SK-N-SH (cell line): ENCODE results near the gene KCNJ4. TPM values are rescaled to one million over a fixed set of nuclear protein-coding genes. Genes with fewer than 3 reads are reported as not detected.

Experiments used
- CTCF ChIA-PET: fragments of 300-600, 350-600 bp; formaldehyde crosslinking; extraction: SDS; loops from one replicate; lab custom pipeline; 2021; lab: Yijun Ruan, JAX
- POLR2A ChIA-PET: fragments of 350-600 bp; sonication (Branson Sonifier 250); formaldehyde crosslinking; extraction: SDS; loops from one replicate; lab custom pipeline; 2020; ENCODE audit warnings: antibody characterized with exemption, inconsistent platforms; lab: Yijun Ruan, JAX
- DNase-seq: peaks from one replicate; pipeline ENCODE4 v3.0.0; 2012
- H2AFZ ChIP-seq: fragments of 200-600 bp; sonication (generic); 2 replicates; pipeline ENCODE4 v1.8.1; 2016; ENCODE audit warnings: antibody characterized with exemption, mild to moderate bottlenecking, low read depth
- H3F3A ChIP-seq: fragments of 200-600 bp; sonication (generic); replicated peaks from 2 replicates; pipeline ENCODE3; 2016; ENCODE audit warnings: antibody characterized with exemption, mild to moderate bottlenecking; ENCODE audit not compliant: insufficient read depth
- H3K27ac ChIP-seq, 2 experiments: fragments of 200-500 bp in 1 of 2; fragments of 200-600 bp in 1 of 2; sonication (Bioruptor generic) in 1 of 2; sonication (generic), shearing (Covaris generic) in 1 of 2; 2 replicates each; pipeline versions ENCODE4 v1.5.1 to v1.6.1; 2014 to 2016; ENCODE audit warnings: low read depth in 2 of 2, inconsistent platforms in 1 of 2, low read length in 1 of 2, mild to moderate bottlenecking in 1 of 2, mixed read lengths in 1 of 2
- H3K27me3 ChIP-seq: fragments of 200-600 bp; sonication (generic), shearing (Covaris generic); 2 replicates; pipeline ENCODE4 v1.6.1; 2016; ENCODE audit warnings: mixed run types; ENCODE audit not compliant: insufficient read depth
- H3K36me3 ChIP-seq, 2 experiments: fragments of 200-500 bp in 1 of 2; fragments of 200-600 bp in 1 of 2; sonication (Bioruptor generic) in 1 of 2; sonication (generic) in 1 of 2; replicated peaks in 1 of 2; 2 replicates each; pipeline versions ENCODE3 to v1.5.1; 2014 to 2016; ENCODE audit warnings: low read length in 1 of 2, mild to moderate bottlenecking in 1 of 2; ENCODE audit not compliant: insufficient read depth in 2 of 2, control insufficient read depth in 1 of 2
- H3K4me1 ChIP-seq, 2 experiments: fragments of 200-500 bp in 1 of 2; fragments of 200-600 bp in 1 of 2; sonication (Bioruptor generic) in 1 of 2; sonication (generic), shearing (Covaris generic) in 1 of 2; 2 replicates each; pipeline versions ENCODE4 v1.5.1 to v1.6.1; 2014 to 2016; ENCODE audit warnings: low read depth in 1 of 2, low read length in 1 of 2, mixed run types in 1 of 2; ENCODE audit not compliant: insufficient read depth in 2 of 2, control insufficient read depth in 1 of 2
- H3K4me2 ChIP-seq: fragments of 200-600 bp; sonication (generic), shearing (Covaris generic); 2 replicates; pipeline ENCODE4 v1.6.1; 2017; ENCODE audit warnings: mixed run types
- H3K4me3 ChIP-seq, 2 experiments: fragments of 200-500 bp in 1 of 2; fragments of 200-600 bp in 1 of 2; sonication (Bioruptor generic) in 1 of 2; sonication (generic), shearing (Covaris generic) in 1 of 2; 2 replicates each; pipeline versions ENCODE4 v1.5.1 to v1.8.1; 2014 to 2016; ENCODE audit warnings: low read depth in 2 of 2, inconsistent platforms in 1 of 2, low read length in 1 of 2, mild to moderate bottlenecking in 1 of 2, mixed read lengths in 1 of 2, moderate library complexity in 1 of 2
- H3K79me2 ChIP-seq: fragments of 200-600 bp; sonication (generic); 2 replicates; pipeline ENCODE4 v1.8.1; 2017; ENCODE audit warnings: mild to moderate bottlenecking; ENCODE audit not compliant: insufficient read depth
- H3K9ac ChIP-seq: fragments of 200-600 bp; sonication (generic); 2 replicates; pipeline ENCODE4 v1.6.1; 2017; ENCODE audit warnings: mixed run types
- H3K9me2 ChIP-seq: fragments of 200-600 bp; sonication (generic); 2 replicates; pipeline ENCODE4 v1.6.1; 2017; ENCODE audit warnings: mixed run types
- H3K9me3 ChIP-seq: fragments of 200-600 bp; sonication (generic); 2 replicates; pipeline ENCODE4 v1.6.1; 2017; ENCODE audit warnings: mixed run types, mild to moderate bottlenecking, moderate library complexity
- H4K20me1 ChIP-seq: fragments of 200-600 bp; sonication (generic); 2 replicates; pipeline ENCODE4 v1.6.1; 2017; ENCODE audit warnings: mild to moderate bottlenecking, mixed run types; ENCODE audit not compliant: insufficient read depth
- ELF1 ChIP-seq: IDR thresholded peaks from 2 replicates; pipeline ENCODE4 v1.4.0; 2012
- EP300 ChIP-seq, 2 experiments: IDR thresholded peaks; 2 replicates each; pipeline versions ENCODE4 v1.4.0 to v1.6.1; 2012; ENCODE audit warnings: borderline replicate concordance in 1 of 2, low read depth in 1 of 2, low read length in 1 of 2
- FOXM1 ChIP-seq: IDR thresholded peaks from 2 replicates; pipeline ENCODE4 v1.4.0; 2012; ENCODE audit warnings: low read depth, mild to moderate bottlenecking
- GABPA ChIP-seq: IDR thresholded peaks from 2 replicates; pipeline ENCODE4 v1.4.0; 2012; ENCODE audit warnings: low read depth, mild to moderate bottlenecking
- SIN3A ChIP-seq: IDR thresholded peaks from 2 replicates; pipeline ENCODE4 v1.6.1; 2012; ENCODE audit warnings: low read depth, mild to moderate bottlenecking, low read length, moderate library complexity, borderline replicate concordance
- SMC3 ChIP-seq: IDR thresholded peaks from 2 replicates; pipeline ENCODE4 v1.6.1; 2012; ENCODE audit warnings: low read depth, low read length, improper control_type of control experiment
- YY1 ChIP-seq: IDR thresholded peaks from 2 replicates; pipeline ENCODE4 v1.4.0; 2012; ENCODE audit warnings: low read depth, mild to moderate bottlenecking
- WGBS: methylation state at CpG from one replicate; pipeline ENCODE4 v1.1.6; 2017; ENCODE audit warnings: low lambda C conversion rate; 5-methylcytosine and 5-hydroxymethylcytosine counted together
- polyA plus RNA-seq, 3 experiments: library from polyadenylated mRNA; depleted of rRNA; stranded (reverse); fragments of >200 nt; gene quantifications; 2 replicates each; pipeline ENCODE4 v1.2.3, GENCODE V29; 2012
- TF ChIP-seq, protein P1 (sequence below): IDR thresholded peaks from 2 replicates; pipeline ENCODE4 v1.4.0; 2012; ENCODE audit warnings: low read depth, borderline replicate concordance
- TF ChIP-seq, protein P2 (sequence below): IDR thresholded peaks from 2 replicates; pipeline ENCODE4 v1.6.1; 2012; ENCODE audit warnings: mild to moderate bottlenecking, low read depth, low read length, moderate library complexity
- TF ChIP-seq, protein P3 (sequence below): IDR thresholded peaks from 2 replicates; pipeline ENCODE4; 2012
- TF ChIP-seq, protein P4 (sequence below): fragments of 150-350 bp; IDR thresholded peaks from 2 replicates; pipeline ENCODE4 v1.6.1; 2016; ENCODE audit warnings: mild to moderate bottlenecking, low read depth, low read length
- TF ChIP-seq, protein P5 (sequence below): fragments of 200-600 bp; sonication (generic); IDR thresholded peaks from 2 replicates; pipeline ENCODE4 v1.6.1; 2017; ENCODE audit warnings: antibody characterized with exemption, mild to moderate bottlenecking, moderate library complexity
- TF ChIP-seq, protein P6 (sequence below): IDR thresholded peaks from 2 replicates; pipeline ENCODE4 v1.4.0; 2012; ENCODE audit warnings: low read depth, borderline replicate concordance
- TF ChIP-seq, protein P7 (sequence below): fragments of 150-350 bp; IDR thresholded peaks from 2 replicates; pipeline ENCODE4 v1.6.1; 2017; ENCODE audit warnings: antibody characterized with exemption, low read length, low read depth, borderline replicate concordance

KCNJ4 gene
- polyA plus RNA-seq, 1 of the 3 experiments (the other 2 are of a cell fraction) = not detected

DNA sequence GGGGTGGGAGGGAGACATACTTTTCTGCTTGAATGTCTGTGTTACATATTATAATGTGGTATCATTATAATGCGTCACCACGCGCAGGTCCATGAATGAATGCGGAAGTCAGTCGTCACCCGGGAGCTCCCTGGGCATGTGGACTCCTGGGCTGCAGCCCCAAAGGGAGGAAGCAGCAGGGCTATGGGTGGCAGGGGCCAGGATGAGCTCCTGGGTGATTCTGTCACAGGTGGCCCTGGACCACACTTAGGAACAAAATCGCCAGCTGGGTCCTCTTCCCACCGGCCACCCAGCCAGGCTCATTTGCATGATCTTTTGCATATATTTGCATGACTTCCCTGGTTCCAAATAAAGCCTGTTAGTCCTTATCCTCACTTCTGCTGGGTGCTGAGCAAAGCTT is 51.2 kb downstream of the KCNJ4 start:
- POLR2A ChIA-PET = no interaction called here
- H3K9ac ChIP-seq = no peak overlapping the region
- no peaks in the 10 kb centered on the region for H3F3A ChIP-seq
- H3K4me1 ChIP-seq = no peaks in the 10 kb centered on the region; a peak in 1 of 4 replicates
- WGBS = no CpG with 5 or more reads among the region's 8 CpGs
- DNase-seq = no peak
- no peaks in the 10 kb centered on the region for H4K20me1 ChIP-seq
- H3K27me3 ChIP-seq = no peaks in the 10 kb centered on the region
- no peaks in the 10 kb centered on the region for H3K9me3 ChIP-seq
- TF ChIP-seq, protein P1, sequence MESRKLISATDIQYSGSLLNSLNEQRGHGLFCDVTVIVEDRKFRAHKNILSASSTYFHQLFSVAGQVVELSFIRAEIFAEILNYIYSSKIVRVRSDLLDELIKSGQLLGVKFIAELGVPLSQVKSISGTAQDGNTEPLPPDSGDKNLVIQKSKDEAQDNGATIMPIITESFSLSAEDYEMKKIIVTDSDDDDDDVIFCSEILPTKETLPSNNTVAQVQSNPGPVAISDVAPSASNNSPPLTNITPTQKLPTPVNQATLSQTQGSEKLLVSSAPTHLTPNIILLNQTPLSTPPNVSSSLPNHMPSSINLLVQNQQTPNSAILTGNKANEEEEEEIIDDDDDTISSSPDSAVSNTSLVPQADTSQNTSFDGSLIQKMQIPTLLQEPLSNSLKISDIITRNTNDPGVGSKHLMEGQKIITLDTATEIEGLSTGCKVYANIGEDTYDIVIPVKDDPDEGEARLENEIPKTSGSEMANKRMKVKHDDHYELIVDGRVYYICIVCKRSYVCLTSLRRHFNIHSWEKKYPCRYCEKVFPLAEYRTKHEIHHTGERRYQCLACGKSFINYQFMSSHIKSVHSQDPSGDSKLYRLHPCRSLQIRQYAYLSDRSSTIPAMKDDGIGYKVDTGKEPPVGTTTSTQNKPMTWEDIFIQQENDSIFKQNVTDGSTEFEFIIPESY = no peak
- TF ChIP-seq SIN3A (no peak), GABPA (no peak), ELF1 (no peak), SMC3 (no peak), FOXM1 (no peak), EP300 (IDR thresholded peaks at IDR 0.05; ENCODE audit: borderline replicate concordance in 1 of 2, low read depth in 1 of 2, low read length in 1 of 2) (no peak), YY1 (no peak)
- TF ChIP-seq, protein P2, sequence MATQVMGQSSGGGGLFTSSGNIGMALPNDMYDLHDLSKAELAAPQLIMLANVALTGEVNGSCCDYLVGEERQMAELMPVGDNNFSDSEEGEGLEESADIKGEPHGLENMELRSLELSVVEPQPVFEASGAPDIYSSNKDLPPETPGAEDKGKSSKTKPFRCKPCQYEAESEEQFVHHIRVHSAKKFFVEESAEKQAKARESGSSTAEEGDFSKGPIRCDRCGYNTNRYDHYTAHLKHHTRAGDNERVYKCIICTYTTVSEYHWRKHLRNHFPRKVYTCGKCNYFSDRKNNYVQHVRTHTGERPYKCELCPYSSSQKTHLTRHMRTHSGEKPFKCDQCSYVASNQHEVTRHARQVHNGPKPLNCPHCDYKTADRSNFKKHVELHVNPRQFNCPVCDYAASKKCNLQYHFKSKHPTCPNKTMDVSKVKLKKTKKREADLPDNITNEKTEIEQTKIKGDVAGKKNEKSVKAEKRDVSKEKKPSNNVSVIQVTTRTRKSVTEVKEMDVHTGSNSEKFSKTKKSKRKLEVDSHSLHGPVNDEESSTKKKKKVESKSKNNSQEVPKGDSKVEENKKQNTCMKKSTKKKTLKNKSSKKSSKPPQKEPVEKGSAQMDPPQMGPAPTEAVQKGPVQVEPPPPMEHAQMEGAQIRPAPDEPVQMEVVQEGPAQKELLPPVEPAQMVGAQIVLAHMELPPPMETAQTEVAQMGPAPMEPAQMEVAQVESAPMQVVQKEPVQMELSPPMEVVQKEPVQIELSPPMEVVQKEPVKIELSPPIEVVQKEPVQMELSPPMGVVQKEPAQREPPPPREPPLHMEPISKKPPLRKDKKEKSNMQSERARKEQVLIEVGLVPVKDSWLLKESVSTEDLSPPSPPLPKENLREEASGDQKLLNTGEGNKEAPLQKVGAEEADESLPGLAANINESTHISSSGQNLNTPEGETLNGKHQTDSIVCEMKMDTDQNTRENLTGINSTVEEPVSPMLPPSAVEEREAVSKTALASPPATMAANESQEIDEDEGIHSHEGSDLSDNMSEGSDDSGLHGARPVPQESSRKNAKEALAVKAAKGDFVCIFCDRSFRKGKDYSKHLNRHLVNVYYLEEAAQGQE = no peak
- TF ChIP-seq, protein P3, sequence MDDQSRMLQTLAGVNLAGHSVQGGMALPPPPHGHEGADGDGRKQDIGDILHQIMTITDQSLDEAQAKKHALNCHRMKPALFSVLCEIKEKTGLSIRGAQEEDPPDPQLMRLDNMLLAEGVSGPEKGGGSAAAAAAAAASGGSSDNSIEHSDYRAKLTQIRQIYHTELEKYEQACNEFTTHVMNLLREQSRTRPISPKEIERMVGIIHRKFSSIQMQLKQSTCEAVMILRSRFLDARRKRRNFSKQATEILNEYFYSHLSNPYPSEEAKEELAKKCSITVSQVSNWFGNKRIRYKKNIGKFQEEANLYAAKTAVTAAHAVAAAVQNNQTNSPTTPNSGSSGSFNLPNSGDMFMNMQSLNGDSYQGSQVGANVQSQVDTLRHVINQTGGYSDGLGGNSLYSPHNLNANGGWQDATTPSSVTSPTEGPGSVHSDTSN = no peak
- TF ChIP-seq, protein P4, sequence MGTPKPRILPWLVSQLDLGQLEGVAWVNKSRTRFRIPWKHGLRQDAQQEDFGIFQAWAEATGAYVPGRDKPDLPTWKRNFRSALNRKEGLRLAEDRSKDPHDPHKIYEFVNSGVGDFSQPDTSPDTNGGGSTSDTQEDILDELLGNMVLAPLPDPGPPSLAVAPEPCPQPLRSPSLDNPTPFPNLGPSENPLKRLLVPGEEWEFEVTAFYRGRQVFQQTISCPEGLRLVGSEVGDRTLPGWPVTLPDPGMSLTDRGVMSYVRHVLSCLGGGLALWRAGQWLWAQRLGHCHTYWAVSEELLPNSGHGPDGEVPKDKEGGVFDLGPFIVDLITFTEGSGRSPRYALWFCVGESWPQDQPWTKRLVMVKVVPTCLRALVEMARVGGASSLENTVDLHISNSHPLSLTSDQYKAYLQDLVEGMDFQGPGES = no peak
- TF ChIP-seq, protein P5, sequence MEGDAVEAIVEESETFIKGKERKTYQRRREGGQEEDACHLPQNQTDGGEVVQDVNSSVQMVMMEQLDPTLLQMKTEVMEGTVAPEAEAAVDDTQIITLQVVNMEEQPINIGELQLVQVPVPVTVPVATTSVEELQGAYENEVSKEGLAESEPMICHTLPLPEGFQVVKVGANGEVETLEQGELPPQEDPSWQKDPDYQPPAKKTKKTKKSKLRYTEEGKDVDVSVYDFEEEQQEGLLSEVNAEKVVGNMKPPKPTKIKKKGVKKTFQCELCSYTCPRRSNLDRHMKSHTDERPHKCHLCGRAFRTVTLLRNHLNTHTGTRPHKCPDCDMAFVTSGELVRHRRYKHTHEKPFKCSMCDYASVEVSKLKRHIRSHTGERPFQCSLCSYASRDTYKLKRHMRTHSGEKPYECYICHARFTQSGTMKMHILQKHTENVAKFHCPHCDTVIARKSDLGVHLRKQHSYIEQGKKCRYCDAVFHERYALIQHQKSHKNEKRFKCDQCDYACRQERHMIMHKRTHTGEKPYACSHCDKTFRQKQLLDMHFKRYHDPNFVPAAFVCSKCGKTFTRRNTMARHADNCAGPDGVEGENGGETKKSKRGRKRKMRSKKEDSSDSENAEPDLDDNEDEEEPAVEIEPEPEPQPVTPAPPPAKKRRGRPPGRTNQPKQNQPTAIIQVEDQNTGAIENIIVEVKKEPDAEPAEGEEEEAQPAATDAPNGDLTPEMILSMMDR = no peak
- TF ChIP-seq, protein P6, sequence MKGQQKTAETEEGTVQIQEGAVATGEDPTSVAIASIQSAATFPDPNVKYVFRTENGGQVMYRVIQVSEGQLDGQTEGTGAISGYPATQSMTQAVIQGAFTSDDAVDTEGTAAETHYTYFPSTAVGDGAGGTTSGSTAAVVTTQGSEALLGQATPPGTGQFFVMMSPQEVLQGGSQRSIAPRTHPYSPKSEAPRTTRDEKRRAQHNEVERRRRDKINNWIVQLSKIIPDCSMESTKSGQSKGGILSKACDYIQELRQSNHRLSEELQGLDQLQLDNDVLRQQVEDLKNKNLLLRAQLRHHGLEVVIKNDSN = no peak
- TF ChIP-seq, protein P7, sequence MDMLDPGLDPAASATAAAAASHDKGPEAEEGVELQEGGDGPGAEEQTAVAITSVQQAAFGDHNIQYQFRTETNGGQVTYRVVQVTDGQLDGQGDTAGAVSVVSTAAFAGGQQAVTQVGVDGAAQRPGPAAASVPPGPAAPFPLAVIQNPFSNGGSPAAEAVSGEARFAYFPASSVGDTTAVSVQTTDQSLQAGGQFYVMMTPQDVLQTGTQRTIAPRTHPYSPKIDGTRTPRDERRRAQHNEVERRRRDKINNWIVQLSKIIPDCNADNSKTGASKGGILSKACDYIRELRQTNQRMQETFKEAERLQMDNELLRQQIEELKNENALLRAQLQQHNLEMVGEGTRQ = no peak
- TF ChIP-seq, all 33 proteins: peak for 0
- Histone ChIP-seq H3K79me2 (no peaks in the 10 kb centered on the region), H2AFZ (no peak overlapping the region), H3K36me3 (no peaks in the 10 kb centered on the region), H3K27ac (no peak overlapping the region), H3K9me2 (no peaks in the 10 kb centered on the region), H3K4me2 (no peak overlapping the region), H3K4me3 (no peak overlapping the region)
- CTCF ChIA-PET = no interaction called here
